Stimulated activated CD8-positive, alpha-beta memory T cell treated with anti-CD3 and anti-CD28 coated beads, Interleukin-2, amount 100 ng/mL, for 48 hours (primary cell): Measurements from ENCODE around the gene ALOX12B.
"Not testable (repeated sequence)": the region's sequence is repeated elsewhere in the genome, so short reads cannot be mapped to it uniquely, and the experiment has no call there.

Experiments used
- DNase-seq, 2 donors: peaks; one replicate each; pipeline ENCODE4 v3.0.0-alpha.2; 2020; ENCODE audit warnings: low read depth in 2 of 2

Gene ALOX12B

GRCh38 chr17:8044819-8045810 lies 42.4 kb downstream of the ALOX12B start:
- DNase-seq = no peak

- DNase-seq = no peak
Observed at GRCh38 chr17:8041979-8042378, 45.5 kb downstream of the ALOX12B start.

- DNase-seq = no peak
Observed at GRCh38 chr17:8041249-8041928, 46.1 kb downstream of the ALOX12B start.

DNA sequence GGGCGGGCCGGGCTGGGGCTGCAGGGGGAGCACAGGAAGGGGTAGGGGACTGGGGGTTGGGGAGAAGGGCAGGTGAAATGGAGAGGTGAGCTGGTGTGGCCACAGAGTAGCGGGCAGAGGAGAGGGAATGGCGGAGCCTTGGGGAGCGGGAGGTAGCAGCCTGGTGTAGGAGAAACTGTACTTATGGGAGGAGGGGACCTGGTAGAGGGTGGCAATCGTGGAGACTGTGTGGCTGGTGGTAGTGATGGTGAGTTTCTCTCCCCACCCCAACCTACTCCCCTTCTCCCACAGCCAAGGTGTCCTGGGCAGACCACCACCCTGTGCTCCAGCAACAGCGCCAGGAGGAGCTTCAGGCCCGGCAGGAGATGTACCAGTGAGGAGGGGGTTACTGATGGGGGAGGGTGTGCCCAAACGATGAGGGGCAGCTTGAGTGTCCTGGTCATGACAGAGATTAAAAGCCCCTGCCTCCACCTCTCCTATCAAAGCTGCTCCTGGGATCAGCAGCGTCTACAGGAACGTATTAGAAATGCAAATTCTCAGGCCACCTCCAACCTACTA lies 47.8 kb downstream of the ALOX12B start:
- DNase-seq = no peak

DNA sequence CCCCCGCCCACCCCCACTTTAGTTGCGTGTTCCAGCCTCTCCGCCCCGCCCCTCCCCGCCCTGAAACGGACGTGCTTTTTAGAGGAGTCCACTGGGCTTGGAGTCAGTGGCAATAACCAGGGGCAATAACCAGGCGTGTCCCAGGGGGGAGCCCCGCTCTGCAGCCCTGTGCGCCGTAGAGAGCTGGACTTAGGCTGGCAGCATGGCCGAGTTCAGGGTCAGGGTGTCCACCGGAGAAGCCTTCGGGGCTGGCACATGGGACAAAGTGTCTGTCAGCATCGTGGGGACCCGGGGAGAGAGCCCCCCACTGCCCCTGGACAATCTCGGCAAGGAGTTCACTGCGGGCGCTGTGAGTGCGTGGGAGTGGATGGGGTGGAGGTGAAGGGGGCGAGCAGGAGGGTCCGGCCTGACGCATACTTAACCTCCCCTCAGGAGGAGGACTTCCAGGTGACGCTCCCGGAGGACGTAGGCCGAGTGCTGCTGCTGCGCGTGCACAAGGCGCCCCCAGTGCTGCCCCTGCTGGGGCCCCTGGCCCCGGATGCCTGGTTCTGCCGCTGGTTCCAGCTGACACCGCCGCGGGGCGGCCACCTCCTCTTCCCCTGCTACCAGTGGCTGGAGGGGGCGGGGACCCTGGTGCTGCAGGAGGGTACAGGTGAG lies 48.4 kb downstream of the ALOX12B start, which contains the start of gene ALOX15B:
ALOX15B (plus strand) TSS at position 106 of the 657 bp plus-strand sequence; CDS start at position 203, 97 bp downstream.
- no peak for DNase-seq

- no peak for DNase-seq
Observed at GRCh38 chr17:8032442-8032841, 55.1 kb downstream of the ALOX12B start.

- no peak for DNase-seq
Observed at GRCh38 chr17:8031950-8032349, 55.6 kb downstream of the ALOX12B start.

GRCh38 chr17:8031261-8031661 lies 56.3 kb downstream of the ALOX12B start:
- DNase-seq = no peak

DNA sequence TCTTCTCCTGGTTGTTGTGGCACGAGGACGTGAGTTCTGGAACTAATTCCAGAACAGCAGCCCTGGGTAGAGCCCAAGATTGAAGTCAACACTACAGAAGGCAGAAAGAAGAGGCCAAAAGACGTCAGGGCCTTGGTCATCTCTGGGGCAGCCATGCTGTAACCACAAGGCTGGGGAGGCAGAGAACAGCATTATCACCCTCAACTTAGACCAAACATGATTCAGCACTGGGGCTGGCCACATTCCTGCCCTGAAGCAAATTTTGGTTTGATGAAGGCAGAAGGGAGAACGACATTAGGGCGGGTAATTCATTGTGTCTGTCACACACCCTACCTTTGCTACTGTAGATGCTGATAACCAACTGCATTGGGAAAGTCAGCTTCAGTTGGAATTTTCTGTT lies 58.4 kb downstream of the ALOX12B start:
- no peak for DNase-seq

DNA sequence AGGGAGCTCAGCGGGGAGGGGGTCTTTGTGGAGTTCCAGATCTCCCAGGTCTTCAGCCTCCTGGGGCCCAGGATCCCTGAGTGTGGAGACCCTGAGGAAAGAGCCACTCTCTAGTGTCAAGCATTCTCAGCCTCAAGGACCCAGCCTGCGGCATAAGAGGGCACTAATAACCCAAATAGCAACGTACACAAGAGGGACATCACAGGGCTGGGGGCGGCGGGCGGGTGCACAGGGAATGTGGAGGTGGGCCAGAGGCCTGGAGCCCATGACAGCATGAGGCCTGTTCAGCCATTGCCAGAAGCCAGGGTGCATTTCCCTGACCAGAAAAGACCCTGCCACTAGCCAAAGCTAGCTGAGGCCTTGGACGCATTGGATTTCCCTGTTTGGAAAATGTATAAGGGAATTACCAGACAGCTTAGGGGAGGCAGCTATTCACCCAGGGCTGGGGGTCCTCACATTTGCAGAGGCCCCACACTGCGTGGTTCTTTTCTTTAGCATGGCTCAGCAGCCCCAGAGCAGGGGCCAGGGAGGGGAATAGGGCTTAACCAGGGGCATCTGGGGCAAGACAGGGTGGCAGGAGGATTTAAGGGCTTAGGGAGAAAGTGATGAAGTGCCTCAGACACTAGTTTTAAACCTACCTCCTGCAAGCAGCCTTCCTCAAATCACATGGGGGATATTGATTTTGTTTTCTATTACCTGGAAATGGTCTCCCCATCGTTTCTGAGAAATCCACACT lies 62.2 kb downstream of the ALOX12B start:
- no peak for DNase-seq

DNA sequence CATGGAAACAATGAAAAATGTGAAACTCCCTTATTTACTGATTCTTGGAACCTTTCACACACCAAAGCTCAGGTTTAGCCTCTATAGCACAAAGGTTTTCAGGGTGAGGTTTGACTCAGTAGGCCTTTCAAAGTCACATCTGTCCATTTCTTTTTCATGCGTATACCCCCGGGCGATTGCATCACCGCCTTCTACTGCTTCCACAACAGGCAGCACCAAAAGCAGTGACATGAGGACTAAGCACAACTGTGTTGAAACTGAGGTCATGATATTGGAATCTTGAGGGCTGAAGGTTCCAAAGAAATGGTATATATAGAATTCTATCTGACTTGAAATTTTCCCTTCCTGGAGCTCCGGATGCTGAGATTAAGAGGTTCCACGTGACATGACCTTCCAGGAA lies 63.4 kb downstream of the ALOX12B start:
- DNase-seq = not testable (repeated sequence)
